A673 (cell line): ENCODE results near the gene ITSN1. TPM values are rescaled to one million over a fixed set of nuclear protein-coding genes. Genes with fewer than 3 reads are reported as not detected.
"Not testable (repeated sequence)": the region's sequence is repeated elsewhere in the genome, so short reads cannot be mapped to it uniquely, and the experiment has no call there.

ENCODE experiments used
- BruUV-seq: library from RNA; stranded (reverse); fragments of 400-500 nt; replicated peaks from 2 replicates; lab custom pipeline; 2021; lab: Mats Ljungman, UMichigan
- CTCF ChIA-PET: fragments of 300-600 bp; sonication (Branson Sonifier 250); formaldehyde crosslinking; loops from one replicate; lab custom pipeline; 2022; ENCODE audit warnings: antibody characterized with exemption; lab: Charles Lee
- POLR2A ChIA-PET: fragments of 300-600 bp; sonication (Branson Sonifier 250); formaldehyde crosslinking; loops from one replicate; lab custom pipeline; 2022; ENCODE audit warnings: antibody characterized with exemption; ENCODE audit not compliant: low non-redundant PET; lab: Charles Lee
- DNase-seq: peaks from one replicate; pipeline ENCODE4 v3.0.0-alpha.2; 2015; ENCODE audit warnings: low spot score
- H3K27ac ChIP-seq: fragments of 200-600 bp; sonication (generic); 2 replicates; pipeline ENCODE4 v1.5.1; 2016; ENCODE audit warnings: mixed run types, low read depth, mild to moderate bottlenecking, mixed read lengths, antibody characterized with exemption, low read length; ENCODE audit not compliant: poor library complexity, severe bottlenecking
- H3K27me3 ChIP-seq: fragments of 200-600 bp; sonication (generic); replicated peaks from 2 replicates; pipeline ENCODE4 v1.6.1; 2017; ENCODE audit warnings: mixed run types, low read depth, mild to moderate bottlenecking, mixed read lengths, antibody characterized with exemption, low read length; ENCODE audit not compliant: insufficient read depth, poor library complexity
- H3K36me3 ChIP-seq: fragments of 200-600 bp; sonication (generic); 2 replicates; pipeline ENCODE4 v1.6.1; 2016; ENCODE audit warnings: mixed run types, mild to moderate bottlenecking, mixed read lengths, antibody characterized with exemption, low read length; ENCODE audit not compliant: insufficient read depth, poor library complexity, severe bottlenecking
- H3K4me1 ChIP-seq: fragments of 200-600 bp; sonication (generic); 2 replicates; pipeline ENCODE4 v1.6.1; 2017; ENCODE audit warnings: mixed run types, mild to moderate bottlenecking, mixed read lengths, antibody characterized with exemption, low read length; ENCODE audit not compliant: insufficient read depth, poor library complexity, severe bottlenecking
- H3K4me3 ChIP-seq: fragments of 200-600 bp; sonication (generic); 2 replicates; pipeline ENCODE4 v1.5.1; 2016; ENCODE audit warnings: low read depth, mixed run types, mild to moderate bottlenecking, mixed read lengths, low read length; ENCODE audit not compliant: poor library complexity, severe bottlenecking
- H3K9me3 ChIP-seq: fragments of 200-600 bp; sonication (generic); 2 replicates; pipeline ENCODE4 v1.6.1; 2016; ENCODE audit warnings: mixed run types, low read depth, mild to moderate bottlenecking, mixed read lengths, antibody characterized with exemption, low read length; ENCODE audit not compliant: poor library complexity, severe bottlenecking
- EZH2 ChIP-seq: fragments of 200-600 bp; sonication (generic); IDR thresholded peaks from 2 replicates; pipeline ENCODE4 v1.6.1; 2017; ENCODE audit warnings: borderline replicate concordance, low read depth, mild to moderate bottlenecking, mixed read lengths, antibody characterized with exemption, low read length; ENCODE audit not compliant: poor library complexity, severe bottlenecking
- intact Hi-C: fragments of 100-400 bp; cut with micrococcal nuclease; formaldehyde crosslinking; loops from one replicate; pipeline ENCODE4 v1.10.0; 2022; ENCODE audit not compliant: unreplicated experiment
- total RNA-seq: library from RNA; stranded (reverse); gene quantifications from 2 replicates; pipeline ENCODE4 v1.2.3, GENCODE V29; 2021
- TF ChIP-seq, protein P1 (sequence below): fragments of 300-800, 200-600 bp; sonication (generic); conservative IDR thresholded peaks from 2 replicates; pipeline ENCODE4 v1.5.1; 2017; ENCODE audit warnings: low read depth, mild to moderate bottlenecking, antibody characterized with exemption, low read length, moderate library complexity, mixed read lengths

ITSN1 gene
- total RNA-seq, 1 experiment from 2014 or later = 54.2 TPM

GRCh38 chr21:33866826-33867225 lies 224.5 kb downstream of the ITSN1 start:
- TF ChIP-seq, protein P1, sequence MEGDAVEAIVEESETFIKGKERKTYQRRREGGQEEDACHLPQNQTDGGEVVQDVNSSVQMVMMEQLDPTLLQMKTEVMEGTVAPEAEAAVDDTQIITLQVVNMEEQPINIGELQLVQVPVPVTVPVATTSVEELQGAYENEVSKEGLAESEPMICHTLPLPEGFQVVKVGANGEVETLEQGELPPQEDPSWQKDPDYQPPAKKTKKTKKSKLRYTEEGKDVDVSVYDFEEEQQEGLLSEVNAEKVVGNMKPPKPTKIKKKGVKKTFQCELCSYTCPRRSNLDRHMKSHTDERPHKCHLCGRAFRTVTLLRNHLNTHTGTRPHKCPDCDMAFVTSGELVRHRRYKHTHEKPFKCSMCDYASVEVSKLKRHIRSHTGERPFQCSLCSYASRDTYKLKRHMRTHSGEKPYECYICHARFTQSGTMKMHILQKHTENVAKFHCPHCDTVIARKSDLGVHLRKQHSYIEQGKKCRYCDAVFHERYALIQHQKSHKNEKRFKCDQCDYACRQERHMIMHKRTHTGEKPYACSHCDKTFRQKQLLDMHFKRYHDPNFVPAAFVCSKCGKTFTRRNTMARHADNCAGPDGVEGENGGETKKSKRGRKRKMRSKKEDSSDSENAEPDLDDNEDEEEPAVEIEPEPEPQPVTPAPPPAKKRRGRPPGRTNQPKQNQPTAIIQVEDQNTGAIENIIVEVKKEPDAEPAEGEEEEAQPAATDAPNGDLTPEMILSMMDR = no peak
- no peak for TF ChIP-seq EZH2
- BruUV-seq = no TSS peak
- ChIA-PET POLR2A (no interaction called here), CTCF (interaction anchor here (0.7 kb wide), 1 partner anchor 123 kb away, joined by 6 read pairs; no protein-coding TSS in a partner anchor)
- H3K9me3 ChIP-seq = no peaks in the 10 kb centered on the region
- H3K36me3 ChIP-seq = no peaks in the 10 kb centered on the region
- no peak overlapping the region for H3K4me3 ChIP-seq
- no peak overlapping the region for H3K27ac ChIP-seq
- intact Hi-C loops = no loop called here
- no peak for DNase-seq
- no peaks in the 10 kb centered on the region for H3K4me1 ChIP-seq
- H3K27me3 ChIP-seq = no peaks in the 10 kb centered on the region

GRCh38 chr21:33867868-33868267 lies 225.6 kb downstream of the ITSN1 start:
- H3K9me3 ChIP-seq, POLR2A ChIA-PET, H3K4me1 ChIP-seq, H3K4me3 ChIP-seq, DNase-seq, H3K36me3 ChIP-seq, intact Hi-C loops, BruUV-seq, H3K27ac ChIP-seq, H3K27me3 ChIP-seq: not testable (repeated sequence)
- CTCF ChIA-PET = interaction anchor here (0.7 kb wide), 1 partner anchor 23 kb away, joined by 3 read pairs; no protein-coding TSS in a partner anchor

- H3K9me3 ChIP-seq = no peaks in the 10 kb centered on the region
- BruUV-seq = no TSS peak
- H3K27me3 ChIP-seq = no peaks in the 10 kb centered on the region
- no peak overlapping the region for H3K4me3 ChIP-seq
- no peaks in the 10 kb centered on the region for H3K36me3 ChIP-seq
- H3K4me1 ChIP-seq = no peaks in the 10 kb centered on the region
- no peak for DNase-seq
- POLR2A ChIA-PET = no interaction called here
- intact Hi-C loops = no loop called here
- TF ChIP-seq, protein P1 = no peak
- TF ChIP-seq EZH2 = no peak
- no peak overlapping the region for H3K27ac ChIP-seq
- CTCF ChIA-PET = no interaction called here
These were observed 227.6 kb downstream of the ITSN1 start for GRCh38 chr21:33869873-33870272.

DNA sequence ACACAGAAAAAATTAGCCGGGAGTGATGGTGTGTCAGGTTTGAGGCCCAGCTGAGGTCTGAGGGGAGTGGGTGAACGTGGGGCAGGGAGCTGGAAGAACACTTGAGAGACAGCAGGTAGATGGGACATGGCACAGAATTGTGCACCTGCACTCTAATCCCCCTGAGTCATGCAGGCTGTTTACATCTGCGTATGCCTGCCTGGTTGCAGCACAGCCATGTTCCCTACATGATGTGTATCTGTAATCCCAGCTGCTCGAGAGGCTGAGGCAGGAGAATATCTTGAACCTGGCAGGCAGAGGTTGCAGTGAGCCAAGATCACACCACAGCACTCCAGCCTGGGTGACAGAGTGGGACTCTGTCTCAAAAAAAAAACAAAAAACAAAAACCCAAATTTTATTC lies 228.5 kb downstream of the ITSN1 start:
- ChIA-PET POLR2A (no interaction called here), CTCF (no interaction called here)
- Histone ChIP-seq H3K4me1 (no peaks in the 10 kb centered on the region), H3K36me3 (no peaks in the 10 kb centered on the region), H3K4me3 (no peak overlapping the region), H3K9me3 (no peaks in the 10 kb centered on the region), H3K27me3 (no peaks in the 10 kb centered on the region), H3K27ac (no peak overlapping the region)
- intact Hi-C loops = no loop called here
- DNase-seq = no peak
- TF ChIP-seq, protein P1 = no peak
- no peak for TF ChIP-seq EZH2
- BruUV-seq = no TSS peak
